Measurements from ENCODE around the gene TUBA3E.
"Not testable (repeated sequence)": the region's sequence is repeated elsewhere in the genome, so short reads cannot be mapped to it uniquely, and the experiment has no call there.

Gene TUBA3E

GRCh38 chr2:130198343-130198742 is at the start of gene TUBA3E:
Gene TUBA3E, minus strand, starts transcription at chr2:130198439. Its CDS starts 79 bp downstream, at chr2:130198360.
- intact Hi-C loops (cut with DNase I): no loop called here

GRCh38 chr2:130246430-130246829 is 48.2 kb upstream of the TUBA3E start:
- intact Hi-C loops (cut with DNase I): no loop called here
- DNase-seq: no peak

More at GRCh38 chr2:130198343-130198742, at the start of gene TUBA3E:
- peak in 1 of 10 donors; percentile 37 for DNase-seq

GRCh38 chr2:130245976-130246375 is 47.7 kb upstream of the TUBA3E start:
- no peak for DNase-seq

GRCh38 chr2:130243359-130243758 is 45.1 kb upstream of the TUBA3E start:
- intact Hi-C loops (cut with DNase I): no loop called here
- no peak for DNase-seq

More at GRCh38 chr2:130245976-130246375, 47.7 kb upstream of the TUBA3E start:
- intact Hi-C loops (cut with DNase I): no loop called here

GRCh38 chr2:130241041-130241707 is 42.9 kb upstream of the TUBA3E start:
- no peak for DNase-seq
- intact Hi-C loops (cut with DNase I): no loop called here

GRCh38 chr2:130239581-130239980 is 41.3 kb upstream of the TUBA3E start:
- intact Hi-C loops (cut with DNase I); DNase-seq: not testable (repeated sequence)

GRCh38 chr2:130233066-130233465 is 34.8 kb upstream of the TUBA3E start:
- intact Hi-C loops (cut with DNase I); DNase-seq: not testable (repeated sequence)

- intact Hi-C loops (cut with DNase I): no loop called here
- no peak for DNase-seq
Measured at GRCh38 chr2:130231656-130232055, 33.4 kb upstream of the TUBA3E start.

GRCh38 chr2:130230907-130231306 is 32.7 kb upstream of the TUBA3E start:
- intact Hi-C loops (cut with DNase I): not testable (repeated sequence)
- DNase-seq: peak in 2 of 10 donors; percentile 71 to 84

GRCh38 chr2:130230376-130230775 is 32.1 kb upstream of the TUBA3E start:
- peak in 1 of 10 donors; percentile 79 for DNase-seq
- intact Hi-C loops (cut with DNase I): not testable (repeated sequence)

GRCh38 chr2:130229161-130229510 is 30.9 kb upstream of the TUBA3E start:
- intact Hi-C loops (cut with DNase I): not testable (repeated sequence)
- DNase-seq: peak in 2 of 10 donors; percentile 67 to 89

GRCh38 chr2:130228467-130229160 is 30.4 kb upstream of the TUBA3E start:
- peak in 2 of 10 donors; percentile 71 to 79 for DNase-seq
- intact Hi-C loops (cut with DNase I): not testable (repeated sequence)

- intact Hi-C loops (cut with DNase I); DNase-seq: not testable (repeated sequence)
Measured at GRCh38 chr2:130228005-130228404, 29.8 kb upstream of the TUBA3E start.

GRCh38 chr2:130222523-130222922 is 24.3 kb upstream of the TUBA3E start:
- DNase-seq; intact Hi-C loops (cut with DNase I): not testable (repeated sequence)

- intact Hi-C loops (cut with DNase I); DNase-seq: not testable (repeated sequence)
Measured at GRCh38 chr2:130220505-130220904, 22.3 kb upstream of the TUBA3E start.

- intact Hi-C loops (cut with DNase I); DNase-seq: not testable (repeated sequence)
Measured at GRCh38 chr2:130219147-130219546, 20.9 kb upstream of the TUBA3E start.

- intact Hi-C loops (cut with DNase I): not testable (repeated sequence)
Measured at GRCh38 chr2:130207051-130207450, 8.8 kb upstream of the TUBA3E start.

GRCh38 chr2:130203150-130203549 is 4.9 kb upstream of the TUBA3E start:
- intact Hi-C loops (cut with DNase I); DNase-seq: not testable (repeated sequence)

More at GRCh38 chr2:130207051-130207450, 8.8 kb upstream of the TUBA3E start:
- not testable (repeated sequence) for DNase-seq

GRCh38 chr2:130202518-130202917 is 4.3 kb upstream of the TUBA3E start:
- peak in 1 of 10 donors; percentile 39 for DNase-seq
- intact Hi-C loops (cut with DNase I): not testable (repeated sequence)

GRCh38 chr2:130196052-130196451 is 2.2 kb downstream of the TUBA3E start:
- intact Hi-C loops (cut with DNase I); DNase-seq: not testable (repeated sequence)

GRCh38 chr2:130195089-130195635 is 3.1 kb downstream of the TUBA3E start:
- DNase-seq; intact Hi-C loops (cut with DNase I): not testable (repeated sequence)

Data from posterior cingulate gyrus (tissue), 11 donors.